Activated CD4-positive, alpha-beta T cell treated with anti-CD3 and anti-CD28 coated beads, Interleukin-2, amount 50 U/mL, for 48 hours (primary cell): ENCODE measurements around the gene BIN1.
A peak's percentile ranks its signal among the peaks of the same experiment; 100 is the strongest.

Experiments
- DNase-seq, 2 experiments: peaks; one replicate each; pipeline ENCODE4 v3.0.0-alpha.2; 2020

BIN1 gene

DNA sequence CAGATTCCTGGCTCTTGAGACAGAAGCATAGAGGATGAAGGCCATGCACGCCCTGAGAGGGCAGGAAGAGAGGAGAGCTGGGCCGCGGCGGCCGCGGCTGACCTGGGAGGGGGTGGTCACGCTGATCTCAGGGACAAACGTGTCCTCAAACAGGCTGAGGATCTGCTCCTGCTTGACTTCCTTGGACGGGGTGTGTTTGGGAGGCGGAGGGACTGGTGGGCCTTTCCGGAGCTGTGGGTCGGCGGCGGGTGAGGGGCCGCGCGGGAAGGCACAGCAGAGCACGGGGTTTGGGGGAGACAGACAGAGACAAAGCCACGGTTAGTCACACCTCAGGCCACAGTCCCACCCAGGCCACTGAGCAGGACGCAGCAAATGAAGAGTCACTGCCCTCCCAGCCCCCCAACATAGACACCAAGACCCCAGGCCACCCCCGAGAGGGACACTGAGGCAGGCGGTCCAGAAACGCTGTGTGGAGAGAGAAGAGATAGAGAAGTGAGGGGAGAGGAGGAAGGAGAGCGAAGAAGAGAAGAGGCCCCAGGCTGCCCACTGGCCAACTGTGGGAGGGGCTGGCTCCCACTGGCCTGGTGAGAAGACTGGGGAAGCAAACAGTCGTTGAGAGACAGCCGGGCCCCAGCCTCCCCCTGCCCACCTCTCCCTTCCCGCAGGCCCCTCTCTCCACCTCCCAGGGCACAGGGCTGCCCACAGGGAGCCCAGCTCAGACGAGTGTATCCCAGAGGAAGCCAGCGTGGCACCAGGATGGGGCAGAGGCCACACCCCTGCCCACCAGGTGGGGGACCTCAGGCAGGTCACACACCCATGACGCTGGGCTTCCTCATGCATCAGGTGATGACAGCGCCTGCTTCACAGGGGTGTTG is 49.3 kb downstream of the BIN1 start:
- DNase-seq, result no peak

DNA sequence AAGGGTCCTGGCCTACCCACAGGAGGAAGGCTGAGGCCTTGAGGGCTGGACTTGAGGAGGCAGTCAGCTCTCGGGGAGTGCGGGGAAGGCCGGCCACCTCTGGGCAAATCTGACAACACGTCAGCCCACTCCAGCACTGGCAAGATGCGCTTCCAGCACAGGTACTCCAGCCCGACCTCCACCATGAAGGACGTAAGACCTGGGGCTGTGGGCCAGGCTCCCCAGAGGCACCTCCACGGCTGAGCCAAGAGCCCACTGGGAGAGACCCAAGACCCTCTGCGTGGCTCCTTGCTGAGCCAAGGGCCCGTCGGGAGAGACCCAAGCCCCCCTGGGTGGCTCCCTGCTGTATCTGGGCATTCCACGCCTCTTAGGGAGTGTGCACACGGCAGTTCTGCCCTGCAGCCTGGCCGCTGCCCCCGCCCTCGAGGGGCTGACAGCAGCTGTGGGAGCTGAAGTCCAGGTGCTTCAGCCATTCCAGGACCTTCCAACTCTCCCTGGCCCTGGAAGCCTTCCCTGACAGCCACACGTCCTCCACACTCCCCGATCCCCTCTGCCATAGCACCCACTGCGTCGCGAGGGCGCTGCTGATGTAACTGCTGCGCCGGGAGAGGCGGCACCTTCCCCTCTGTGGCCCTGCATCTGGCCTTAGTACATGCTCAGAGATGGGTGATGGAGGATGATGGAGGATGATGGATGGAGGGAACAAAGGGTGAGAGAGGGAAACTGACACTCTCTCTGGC is 50.2 kb downstream of the BIN1 start:
- DNase-seq, result no peak

- no peak for DNase-seq
These were observed 50.9 kb downstream of the BIN1 start for GRCh38 chr2:127056086-127056485.

GRCh38 chr2:127055786-127056076 is 51.2 kb downstream of the BIN1 start:
- DNase-seq, result no peak

- no peak for DNase-seq
These were observed 51.8 kb downstream of the BIN1 start for GRCh38 chr2:127054996-127055785.

GRCh38 chr2:127054604-127054930 is 52.4 kb downstream of the BIN1 start:
- no peak for DNase-seq

DNA sequence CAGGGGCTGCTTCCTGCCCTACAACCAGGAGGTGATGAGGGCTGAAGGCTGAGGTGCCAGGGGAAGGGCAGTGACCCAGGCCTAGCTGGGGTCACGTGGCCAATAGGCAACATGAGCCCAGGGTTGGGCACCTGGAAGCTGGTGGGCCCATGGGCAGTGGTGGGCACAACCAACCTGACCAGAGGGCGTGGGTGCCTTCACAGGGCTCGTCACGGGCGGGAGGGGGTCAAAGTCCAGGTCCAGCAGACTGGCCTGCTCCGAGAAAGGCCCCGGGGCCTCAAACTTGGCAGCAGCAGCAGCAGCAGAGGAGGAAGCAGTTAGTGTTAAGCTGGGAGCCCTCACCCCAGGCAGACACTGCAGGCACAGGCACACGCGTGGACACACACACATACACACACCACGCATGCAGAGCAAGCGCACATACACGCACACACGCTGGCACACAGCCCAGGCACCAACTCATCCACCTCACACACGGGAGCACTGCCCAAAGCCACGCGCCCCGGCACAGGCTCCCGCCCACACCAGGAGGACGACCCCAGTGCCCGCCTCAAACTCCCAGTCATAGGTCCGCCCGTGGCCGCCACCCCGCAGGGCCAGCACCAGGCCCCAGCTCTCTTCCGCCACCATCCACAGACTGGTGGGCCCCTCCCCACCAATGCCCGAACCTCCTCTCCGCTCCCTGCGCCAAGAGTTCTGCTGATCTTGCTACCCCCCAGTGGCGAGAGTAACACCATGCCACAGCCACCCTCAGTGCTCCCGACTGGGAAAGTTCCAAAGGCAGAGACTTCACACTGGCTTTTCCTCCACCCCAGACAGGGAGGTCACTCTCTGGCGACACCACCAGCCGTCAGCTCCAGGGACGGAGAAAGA is 53.0 kb downstream of the BIN1 start:
- DNase-seq, result no peak

- no peak for DNase-seq
These were observed 53.9 kb downstream of the BIN1 start for GRCh38 chr2:127052771-127053691.

DNA sequence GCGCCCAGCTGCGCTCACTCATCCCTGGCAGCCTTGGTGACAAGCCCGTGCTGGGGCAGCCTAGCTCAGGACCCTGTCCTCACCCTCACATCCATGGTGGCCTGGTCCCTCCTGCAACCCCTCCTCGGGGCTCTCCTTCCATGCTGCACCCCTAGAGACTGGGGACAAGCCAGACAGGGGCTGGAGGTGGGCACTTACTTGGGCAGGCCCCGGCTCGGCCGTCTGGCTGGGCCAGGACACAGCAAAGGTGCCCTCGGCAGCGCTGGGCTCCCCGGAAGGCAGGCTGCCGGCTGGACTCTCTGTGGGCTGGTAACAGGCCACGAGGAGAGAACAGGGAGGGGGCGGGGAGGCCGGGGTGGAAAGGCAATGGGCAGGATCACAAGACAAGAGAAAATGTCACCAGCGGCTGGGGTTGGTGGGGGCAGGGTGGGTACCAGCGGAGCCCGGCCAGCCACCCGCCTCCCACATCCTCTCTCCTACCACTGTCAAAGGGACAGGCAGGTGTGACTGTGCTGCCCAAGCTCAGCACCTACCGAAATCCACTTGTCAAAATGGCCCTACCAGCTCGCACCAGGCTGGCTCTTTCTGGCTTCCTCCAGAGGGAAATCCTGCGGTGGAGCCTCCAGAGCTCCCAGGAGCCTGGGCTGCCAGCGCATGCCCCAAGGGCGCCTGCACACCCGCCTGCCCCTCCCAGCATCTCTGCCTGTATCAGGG is 54.7 kb downstream of the BIN1 start:
- no peak for DNase-seq

DNA sequence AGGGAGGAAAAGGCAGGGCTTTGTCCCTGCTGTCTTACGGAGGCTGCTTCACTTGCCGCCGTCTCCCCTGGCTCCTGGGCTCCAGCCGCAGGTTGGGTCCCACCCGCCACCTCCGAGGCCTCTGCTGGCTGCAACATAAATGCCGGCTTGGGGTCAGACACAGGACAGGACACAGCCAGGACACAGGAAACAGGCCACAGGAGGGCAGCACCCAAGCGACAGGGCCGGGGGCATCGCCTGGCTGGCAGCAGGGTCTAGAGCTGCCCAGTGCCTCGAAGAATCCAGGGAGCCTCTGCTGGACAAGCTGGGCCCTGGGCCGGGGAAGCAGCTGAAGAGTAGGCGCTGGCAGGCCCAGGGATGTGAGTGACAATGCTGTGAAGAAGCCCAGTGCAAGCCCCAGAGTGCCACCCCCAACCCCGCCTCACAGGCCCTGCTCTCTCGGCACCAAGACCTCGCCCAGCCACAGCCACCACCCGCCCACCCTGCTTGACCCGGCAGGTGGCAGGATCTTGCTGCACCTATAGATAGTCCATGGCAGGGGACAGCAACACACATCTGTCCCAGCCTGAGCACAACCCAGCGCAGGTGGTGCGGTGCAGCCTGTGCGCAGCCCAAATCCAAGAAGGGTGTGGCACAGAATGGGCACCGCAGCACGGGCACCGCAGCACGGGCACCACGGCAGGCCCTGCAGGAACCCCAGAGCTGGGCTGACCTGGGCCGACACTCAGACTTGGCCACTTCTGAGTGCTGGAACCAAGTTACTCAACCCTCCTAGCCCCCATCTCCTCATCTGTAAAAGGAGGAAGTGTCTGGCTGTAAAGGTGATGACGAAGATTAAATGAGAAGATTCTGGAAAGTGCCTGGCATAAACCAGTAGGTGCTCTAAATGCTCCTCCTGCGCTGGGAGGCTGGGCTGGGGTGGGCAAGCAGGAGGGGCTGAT is 55.6 kb downstream of the BIN1 start:
- DNase-seq, result no peak

DNA sequence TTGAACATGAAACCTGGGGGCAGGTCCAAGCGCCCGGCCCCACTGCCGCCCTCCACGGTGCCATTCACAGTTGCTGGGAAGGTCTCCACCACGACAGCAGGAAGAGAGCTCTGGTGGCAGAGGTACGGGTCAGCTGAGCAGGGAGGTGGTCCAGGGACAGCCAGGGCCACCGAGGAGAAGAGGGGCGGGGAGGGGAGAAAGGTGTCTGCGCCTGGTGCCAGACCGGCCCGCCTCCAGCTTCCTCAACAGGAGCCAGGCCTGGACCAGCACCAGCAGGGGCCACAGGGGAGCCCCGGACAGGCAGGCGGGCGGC is 56.2 kb downstream of the BIN1 start:
- DNase-seq, result no peak

- DNase-seq, result peak; percentile 70 to 74
These were observed 56.8 kb downstream of the BIN1 start for GRCh38 chr2:127049927-127050802.

DNA sequence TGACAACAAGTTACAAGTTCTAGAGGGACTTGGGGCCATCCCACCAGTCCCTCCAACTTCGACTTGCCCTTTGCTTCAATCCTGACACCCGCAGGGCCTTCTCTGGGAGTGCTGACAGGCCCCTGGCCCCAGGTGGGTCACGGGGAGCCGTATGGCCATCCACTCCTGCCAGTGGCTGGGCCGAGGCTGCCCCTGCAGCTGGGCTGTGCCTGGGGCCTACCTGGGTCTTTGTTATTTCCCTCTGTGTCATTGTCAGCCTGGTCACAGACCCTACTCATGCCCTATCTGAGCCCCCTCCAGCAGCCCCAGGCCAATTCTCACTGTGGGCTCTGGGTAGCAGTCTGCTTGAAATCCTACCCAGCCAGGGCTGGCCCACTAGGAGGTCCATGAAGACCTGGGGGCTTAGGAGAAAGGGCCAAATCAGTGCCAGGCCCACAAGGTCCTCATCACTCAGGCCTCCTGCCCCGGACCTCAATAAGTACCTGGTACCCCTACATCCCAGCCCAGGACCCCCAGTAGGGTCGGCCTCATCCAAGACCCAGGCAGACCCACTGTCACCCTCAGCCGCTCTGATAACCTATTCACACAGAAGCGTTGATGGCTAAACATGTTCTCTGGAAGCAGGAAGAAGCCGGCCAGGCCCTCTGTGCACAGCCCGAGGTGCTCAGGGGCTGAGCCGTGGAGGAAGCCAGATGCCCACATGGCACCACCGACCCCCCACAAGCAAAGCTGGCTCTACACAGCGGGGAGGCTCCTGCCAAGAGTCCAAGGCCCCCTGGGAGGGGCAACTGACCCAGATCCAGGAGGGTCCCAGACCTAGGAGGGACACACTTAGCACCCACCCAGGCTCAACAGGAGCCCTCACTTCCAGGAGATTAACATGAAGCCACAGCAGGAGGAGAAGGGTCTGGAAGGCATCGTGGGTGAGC is 57.7 kb downstream of the BIN1 start:
- no peak for DNase-seq

- no peak for DNase-seq
These were observed 58.4 kb downstream of the BIN1 start for GRCh38 chr2:127048618-127048935.

GRCh38 chr2:127047716-127048617 is 59.0 kb downstream of the BIN1 start:
- DNase-seq, result no peak

DNA sequence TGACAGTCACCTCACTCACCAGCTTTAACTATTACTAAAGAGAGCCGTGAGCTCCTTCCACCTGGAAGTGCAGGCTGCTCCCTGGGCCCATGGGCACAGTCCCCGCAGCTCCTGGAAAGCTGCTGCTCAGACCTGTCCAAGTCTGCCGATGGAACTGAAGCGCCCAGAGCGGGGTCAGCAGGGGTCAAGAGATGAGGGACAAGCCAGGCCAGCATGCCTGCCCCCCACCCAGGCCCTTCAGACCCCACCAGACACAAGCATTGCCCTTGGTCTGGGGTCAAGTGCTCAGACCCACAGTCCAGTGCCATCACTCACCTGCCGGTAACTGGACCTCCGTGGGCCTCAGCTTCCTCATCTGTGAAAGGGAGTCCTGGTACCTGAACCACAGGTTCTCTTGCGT is 59.9 kb downstream of the BIN1 start:
- DNase-seq, result no peak

- DNase-seq, result no peak
These were observed 60.4 kb downstream of the BIN1 start for GRCh38 chr2:127046579-127046978.
